Kidney (tissue), 22 donors: ENCODE measurements around the gene RBM42. TPM values are rescaled to one million over a fixed set of nuclear protein-coding genes. Genes with fewer than 3 reads are reported as not detected.
A peak's percentile ranks its signal among the peaks of the same experiment; 100 is the strongest.

Experiments used
- DNase-seq, 5 donors: peaks; one replicate each; pipeline ENCODE4 v3.0.0-alpha.2; 2013 to 2020
- FAIRE-seq: peaks from 2 replicates; lab custom pipeline; 2012; peaks lifted over from hg19 to GRCh38; lab: Jason Lieb, UNC
- H3K27ac ChIP-seq, 2 donors: one replicate each; pipeline ENCODE4 v1.7.0; 2013; ENCODE audit warnings: low read depth in 2 of 2, low read length in 2 of 2, inconsistent platforms in 1 of 2
- H3K27me3 ChIP-seq: one replicate; pipeline ENCODE4 v1.7.1; 2013; ENCODE audit warnings: low read length, inconsistent platforms; ENCODE audit not compliant: control insufficient read depth, insufficient read depth
- H3K36me3 ChIP-seq, 3 donors: one replicate each; pipeline versions ENCODE4 v1.7.0 to v1.7.1; 2013; ENCODE audit warnings: low read length in 3 of 3, control low read depth in 1 of 3, inconsistent platforms in 1 of 3; ENCODE audit not compliant: insufficient read depth in 3 of 3, control insufficient read depth in 2 of 3
- H3K4me1 ChIP-seq, 3 donors: one replicate each; pipeline versions ENCODE4 v1.7.0 to v1.7.1; 2013; ENCODE audit warnings: low read length in 3 of 3, inconsistent platforms in 1 of 3, low read depth in 1 of 3; ENCODE audit not compliant: control insufficient read depth in 2 of 3, insufficient read depth in 2 of 3
- H3K4me3 ChIP-seq, 3 donors: one replicate each; pipeline versions ENCODE4 v1.7.0 to v1.8.1; 2013; ENCODE audit warnings: low read length in 3 of 3, control low read depth in 1 of 3, inconsistent platforms in 1 of 3
- H3K9ac ChIP-seq, 3 donors: one replicate each; pipeline versions ENCODE4 v1.7.0 to v1.7.1; 2013; ENCODE audit warnings: low read length in 3 of 3, control low read depth in 1 of 3, inconsistent platforms in 1 of 3
- H3K9me3 ChIP-seq, 3 donors: one replicate each; pipeline versions ENCODE4 v1.7.0 to v1.7.1; 2013; ENCODE audit warnings: low read length in 3 of 3, control low read depth in 1 of 3, inconsistent platforms in 1 of 3; ENCODE audit not compliant: control insufficient read depth in 2 of 3, insufficient read depth in 1 of 3
- CTCF ChIP-seq: IDR thresholded peaks from 3 replicates; pipeline ENCODE4 v1.5.1; 2012; ENCODE audit warnings: mild to moderate bottlenecking, moderate library complexity, borderline replicate concordance; ENCODE audit not compliant: insufficient read depth; ENCODE audit errors: extremely low read depth
- intact Hi-C: fragments of 100-400 bp; cut with DNase I; formaldehyde crosslinking; loops from one replicate; pipeline ENCODE4 v1.11.1; 2022
- long read RNA-seq, 10 donors: library from polyadenylated mRNA in 1 of 10; unstranded in 1 of 10; transcript quantifications; one replicate each; pipeline ENCODE4 v2.0.0 and lab custom pipeline, GENCODE V29; 2021 to 2026
- polyA plus RNA-seq: library from polyadenylated mRNA; stranded (reverse); fragments of 350-450 nt; fragmentation: Illumina TruSeq; extraction: RNeasy Lipid Tissue Mini Kit (QIAGEN cat#74804); gene quantifications from one replicate; pipeline ENCODE4 v1.2.3, GENCODE V29; 2014; ENCODE audit warnings: low read depth, low replicate concordance; ENCODE audit not compliant: insufficient read depth
- total RNA-seq: library from RNA; stranded (reverse); fragmentation: NEBNext Ultra II Directional; extraction: Animal tissue kit (Norgen Biotek cat#: 25700); gene quantifications from one replicate; pipeline ENCODE4 v1.2.1, GENCODE V29; 2021
- donor health status: control.
- donor health status: control.
- donor health status: control.
- donor health status: control.
- donor health status: control.
- donor health status: DM: yes; HTN: yes; CAD: no.
- donor health status: Normal renal cell carcinoma (clear cell type).

The RBM42 gene
- total RNA-seq (77.6 TPM), polyA plus RNA-seq (78.1 TPM)
- long read RNA-seq, donor 1, transcript RBM42-201 (10 exons, 1,680 nt), result major isoform, 13 of 34 reads
- long read RNA-seq, donor 1, partial matches to known transcripts, result 11 of 34 reads
- long read RNA-seq, donor 1, other reads (novel, unspliced or antisense), result 9 of 34 reads
- long read RNA-seq, donor 2, transcript RBM42-201 (10 exons, 1,680 nt), result major isoform, 12 of 51 reads
- long read RNA-seq, donor 2, partial matches to known transcripts, result 16 of 51 reads
- long read RNA-seq, donor 2, other reads (novel, unspliced or antisense), result 16 of 51 reads
- long read RNA-seq, donor 3, transcript RBM42-201 (10 exons, 1,680 nt), result major isoform, 17 of 48 reads
- long read RNA-seq, donor 3, partial matches to known transcripts, result 13 of 48 reads
- long read RNA-seq, donor 3, other reads (novel, unspliced or antisense), result 17 of 48 reads
- long read RNA-seq, donor 4, transcript RBM42-201 (10 exons, 1,680 nt), result major isoform, 10 of 38 reads
- long read RNA-seq, donor 4, partial matches to known transcripts, result 0 of 38 reads
- long read RNA-seq, donor 4, other reads (novel, unspliced or antisense), result 25 of 38 reads
- long read RNA-seq, donor 5, result 0 reads
- long read RNA-seq, donor 6, transcript RBM42-201 (10 exons, 1,680 nt), result major isoform, 10 of 43 reads
- long read RNA-seq, donor 6, partial matches to known transcripts, result 15 of 43 reads
- long read RNA-seq, donor 6, other reads (novel, unspliced or antisense), result 14 of 43 reads
- long read RNA-seq, donor 7, transcript RBM42-201 (10 exons, 1,680 nt), result major isoform, 47 of 119 reads
- long read RNA-seq, donor 7, partial matches to known transcripts, result 22 of 119 reads
- long read RNA-seq, donor 7, other reads (novel, unspliced or antisense), result 47 of 119 reads
- long read RNA-seq, donor 8, transcript RBM42-201 (10 exons, 1,680 nt), result major isoform, 9 of 54 reads
- long read RNA-seq, donor 8, partial matches to known transcripts, result 29 of 54 reads
- long read RNA-seq, donor 8, other reads (novel, unspliced or antisense), result 14 of 54 reads
- long read RNA-seq, donor 9, transcript RBM42-201 (10 exons, 1,680 nt), result major isoform, 8 of 43 reads
- long read RNA-seq, donor 9, partial matches to known transcripts, result 17 of 43 reads
- long read RNA-seq, donor 9, other reads (novel, unspliced or antisense), result 17 of 43 reads
- long read RNA-seq, donor 10, transcript RBM42-201 (10 exons, 1,680 nt), result major isoform, 11 of 49 reads
- long read RNA-seq, donor 10, partial matches to known transcripts, result 27 of 49 reads
- long read RNA-seq, donor 10, other reads (novel, unspliced or antisense), result 10 of 49 reads

GRCh38 chr19:35628565-35629331 lies at the start of gene RBM42:
TSS of gene RBM42 (plus strand) at chr19:35629036. CDS start at chr19:35629154, 118 bp downstream.
- Histone ChIP-seq H3K4me3 (peak within 1 kb of the TSS; percentile 72 to 97 (median 85)), H3K27me3 (no peaks in the 10 kb centered on the region), H3K9ac (peak within 1 kb of the TSS; percentile 65 to 98 (median 75)), H3K9me3 (no peaks in the 10 kb centered on the region), H3K36me3 (peaks cover 2 to 26% (median 20%) of the 10 kb centered on the region in 3 donors), H3K27ac (peak within 1 kb of the TSS; percentile 80 to 87), H3K4me1 (peaks cover 0 to 5% (median 4%) of the 10 kb centered on the region in 3 donors)
- intact Hi-C loops, result no loop called here
- peak; percentile 98 to 100 (median 99) for DNase-seq
- peak; percentile 98 for FAIRE-seq
- peak; percentile 15 for TF ChIP-seq CTCF

GRCh38 chr19:35582760-35583159 lies 46.1 kb upstream of the RBM42 start:
- Histone ChIP-seq H3K4me1 (no peaks in the 10 kb centered on the region), H3K4me3 (no peak overlapping the region), H3K9ac (no peak overlapping the region), H3K36me3 (no peaks in the 10 kb centered on the region), H3K27me3 (no peaks in the 10 kb centered on the region), H3K9me3 (no peaks in the 10 kb centered on the region), H3K27ac (no peak overlapping the region)
- intact Hi-C loops, result no loop called here
- DNase-seq, result no peak
- TF ChIP-seq CTCF, result no peak
- FAIRE-seq, result no peak

- Histone ChIP-seq H3K4me1 (no peaks in the 10 kb centered on the region), H3K36me3 (no peaks in the 10 kb centered on the region), H3K9ac (no peak within 1 kb of the TSS), H3K27ac (no peak within 1 kb of the TSS), H3K4me3 (no peak within 1 kb of the TSS), H3K27me3 (no peaks in the 10 kb centered on the region), H3K9me3 (no peaks in the 10 kb centered on the region)
- no peak for TF ChIP-seq CTCF
- FAIRE-seq, result no peak
- intact Hi-C loops, result no loop called here
- DNase-seq, result peak in 1 of 5 donors; percentile 9
These were observed 43.0 kb upstream of the RBM42 start, which contains the start of gene PMIS2 for GRCh38 chr19:35585848-35586247. TSS of gene PMIS2 (plus strand) at chr19:35586173. CDS start at chr19:35586260, 87 bp downstream.
